HG02981 (cell line): ENCODE results near the gene LAMB4.

Experiments
- ATAC-seq: cut with Tn5 transposase; IDR thresholded peaks from one replicate; pipeline ENCODE4 v1.9.1; 2021; ENCODE audit warnings: mild to moderate bottlenecking, moderate library complexity; ENCODE audit not compliant: unreplicated experiment

LAMB4 gene

DNA sequence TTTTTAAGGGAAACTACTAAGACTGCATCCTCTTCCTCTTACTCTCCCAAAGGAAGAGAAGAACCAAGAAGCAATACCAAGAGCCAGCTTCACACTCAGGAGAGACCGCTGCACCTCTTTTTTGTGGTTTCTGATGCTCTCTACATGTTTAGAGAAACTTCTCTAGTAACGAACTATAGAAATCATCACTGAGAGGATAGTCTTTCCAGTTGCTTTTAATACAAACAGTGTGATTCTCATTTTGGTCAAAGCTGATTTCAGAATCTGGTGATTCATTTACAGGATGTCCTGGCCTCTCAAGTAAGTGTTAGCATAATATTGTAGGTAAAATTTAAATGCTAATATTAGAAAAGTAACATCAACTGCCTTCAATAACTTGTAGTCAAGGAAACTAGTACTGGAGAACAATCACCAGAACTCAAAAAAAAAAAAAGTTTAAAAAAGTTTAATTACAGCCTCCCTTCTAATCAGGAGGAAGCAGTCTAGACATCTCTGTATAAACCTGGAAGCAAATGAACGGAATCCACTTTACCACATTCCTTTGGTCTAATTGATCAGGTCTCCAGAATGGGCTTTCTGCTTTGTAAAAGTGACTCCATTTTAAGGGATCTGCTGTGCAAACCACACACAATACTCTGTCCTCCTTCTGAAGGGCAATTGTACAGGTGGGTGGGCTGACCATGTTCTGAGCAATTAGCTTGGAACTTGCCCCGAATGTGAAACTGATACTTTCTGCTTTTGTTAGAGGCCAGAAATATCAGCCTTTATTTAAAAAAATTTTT lies 130.2 kb downstream of the LAMB4 start:
- no peak for ATAC-seq

- ATAC-seq, result no peak
Observed at GRCh38 chr7:107998660-107999480, 131.3 kb downstream of the LAMB4 start.

DNA sequence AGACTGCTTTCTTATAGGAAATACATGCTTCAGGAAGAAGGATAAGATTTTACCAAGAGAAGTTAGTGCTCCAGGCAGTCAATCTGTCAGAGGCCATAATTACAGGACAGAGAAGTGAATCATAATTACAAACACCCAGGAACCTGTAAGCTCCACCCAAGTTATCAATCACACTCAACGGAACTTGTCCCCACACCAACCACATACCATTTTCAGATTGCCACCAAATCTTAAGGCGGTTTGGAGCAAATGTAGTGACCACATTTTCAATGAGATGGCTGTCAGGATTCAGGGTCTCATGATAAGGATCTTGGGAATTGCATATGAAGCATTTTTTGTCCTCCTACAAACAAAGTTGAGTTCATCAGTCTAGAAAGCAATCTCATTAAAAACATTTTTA lies 132.0 kb downstream of the LAMB4 start:
- ATAC-seq, result no peak

GRCh38 chr7:107996072-107996882 lies 133.9 kb downstream of the LAMB4 start:
- ATAC-seq, result no peak

GRCh38 chr7:107995184-107996071 lies 134.7 kb downstream of the LAMB4 start:
- no peak for ATAC-seq

DNA sequence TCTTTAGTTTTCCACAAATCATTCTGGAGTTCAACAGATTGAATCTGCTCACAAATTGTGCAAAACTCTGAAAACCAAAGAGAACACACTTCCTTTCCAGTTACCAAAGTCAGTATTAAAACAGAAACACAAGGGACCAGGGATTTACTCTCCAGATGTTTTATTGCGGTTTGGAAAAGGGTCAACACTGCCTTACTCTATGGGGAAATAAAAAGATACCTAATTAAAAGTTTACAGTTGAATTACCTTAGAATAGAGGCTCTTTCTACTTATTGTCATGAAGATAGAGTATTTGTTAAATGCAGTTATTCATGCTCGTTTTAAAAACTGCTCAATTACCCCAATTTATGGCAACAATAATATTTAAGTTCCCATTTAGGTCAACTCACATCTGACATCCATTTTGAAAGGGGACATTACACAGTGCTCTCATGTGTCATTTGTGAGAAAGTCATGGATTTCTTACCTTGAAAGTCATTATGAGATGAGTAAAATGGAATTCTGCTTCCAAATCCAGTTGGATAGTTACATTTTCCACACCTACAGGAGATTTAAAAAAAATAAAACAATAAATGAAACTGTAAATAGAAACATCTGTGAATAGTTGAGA lies 135.6 kb downstream of the LAMB4 start:
- ATAC-seq, result no peak

- no peak for ATAC-seq
Observed at GRCh38 chr7:107993891-107994291, 136.3 kb downstream of the LAMB4 start.

DNA sequence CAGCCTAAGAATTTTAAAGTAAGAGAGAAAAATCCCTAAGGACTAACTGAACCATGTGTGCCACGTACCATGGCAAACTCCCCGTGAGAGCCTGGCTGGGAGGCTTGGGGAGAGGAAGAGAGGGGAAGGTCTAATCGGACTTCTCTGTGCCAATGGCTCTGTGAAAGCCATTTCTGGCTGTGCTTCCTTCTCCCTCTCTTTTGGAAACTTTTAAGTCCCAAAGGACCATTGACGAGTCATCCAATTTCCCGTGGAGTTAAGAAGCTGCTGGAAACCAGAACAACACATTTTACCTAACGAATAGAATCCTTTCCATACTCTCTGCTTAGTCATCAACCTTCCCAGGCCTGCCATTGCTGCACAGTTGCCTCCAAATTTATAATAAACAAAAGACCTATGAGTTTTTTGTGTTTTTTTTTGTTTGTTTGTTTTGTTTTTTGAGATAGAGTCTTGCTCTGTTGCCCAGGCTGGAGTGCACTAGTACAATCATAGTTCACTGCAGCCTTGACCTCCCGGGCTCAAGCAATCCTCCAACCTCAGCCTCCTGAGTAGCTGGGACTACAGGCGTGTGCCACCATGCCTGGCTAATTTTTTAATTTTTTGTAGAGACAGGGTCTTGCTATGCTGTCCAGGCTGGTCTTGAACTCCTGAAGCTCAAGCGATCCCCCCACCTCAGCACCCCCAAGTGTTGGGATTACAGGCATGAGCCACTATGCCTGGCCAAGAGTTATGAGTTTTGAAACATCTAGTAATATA lies 140.4 kb downstream of the LAMB4 start:
- no peak for ATAC-seq

- ATAC-seq, result no peak
Observed at GRCh38 chr7:107982918-107983389, 147.2 kb downstream of the LAMB4 start.

GRCh38 chr7:107982042-107982840 lies 147.9 kb downstream of the LAMB4 start:
- no peak for ATAC-seq

DNA sequence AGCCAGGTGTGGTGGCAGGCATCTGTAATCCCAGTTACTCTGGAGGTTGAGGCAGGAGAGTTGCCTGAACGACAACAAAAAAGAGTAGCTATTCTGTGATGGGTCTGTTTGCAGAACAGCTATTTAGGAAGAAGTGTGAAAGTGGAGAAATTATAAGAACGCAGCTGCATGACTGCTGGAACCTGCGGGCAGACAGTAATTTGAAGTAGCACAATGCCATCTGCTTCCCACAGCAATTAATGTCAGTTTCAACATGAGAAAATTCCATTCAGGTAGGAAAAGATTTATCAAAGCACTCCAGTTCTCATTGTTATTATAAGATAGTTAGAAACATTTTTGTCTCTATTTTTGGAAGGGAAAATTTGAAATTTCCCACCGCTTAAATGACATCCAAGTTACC lies 148.7 kb downstream of the LAMB4 start:
- ATAC-seq, result no peak

GRCh38 chr7:107980671-107981190 lies 149.4 kb downstream of the LAMB4 start:
- no peak for ATAC-seq

DNA sequence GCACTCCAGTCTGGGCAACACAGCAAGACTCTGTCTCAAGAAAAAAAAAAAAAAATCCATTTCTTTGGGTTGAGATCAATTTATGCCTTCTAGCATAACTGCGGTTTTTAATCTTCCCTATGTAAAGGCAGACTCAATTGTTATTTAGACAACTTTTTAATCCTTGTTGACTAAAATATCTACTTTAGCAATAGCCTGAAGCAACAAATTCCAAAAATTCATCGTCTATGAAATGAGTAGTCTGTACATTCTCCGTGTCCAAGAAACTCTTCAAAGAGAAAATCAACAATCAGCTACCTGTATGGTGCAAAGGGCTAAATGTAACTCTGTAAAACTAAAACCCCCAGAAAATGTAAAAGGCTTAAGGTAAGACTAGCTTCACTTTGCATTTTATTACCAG lies 150.0 kb downstream of the LAMB4 start:
- ATAC-seq, result no peak

- no peak for ATAC-seq
Observed at GRCh38 chr7:107978815-107979408, 151.2 kb downstream of the LAMB4 start.

- no peak for ATAC-seq
Observed at GRCh38 chr7:107977048-107977447, 153.1 kb downstream of the LAMB4 start.

DNA sequence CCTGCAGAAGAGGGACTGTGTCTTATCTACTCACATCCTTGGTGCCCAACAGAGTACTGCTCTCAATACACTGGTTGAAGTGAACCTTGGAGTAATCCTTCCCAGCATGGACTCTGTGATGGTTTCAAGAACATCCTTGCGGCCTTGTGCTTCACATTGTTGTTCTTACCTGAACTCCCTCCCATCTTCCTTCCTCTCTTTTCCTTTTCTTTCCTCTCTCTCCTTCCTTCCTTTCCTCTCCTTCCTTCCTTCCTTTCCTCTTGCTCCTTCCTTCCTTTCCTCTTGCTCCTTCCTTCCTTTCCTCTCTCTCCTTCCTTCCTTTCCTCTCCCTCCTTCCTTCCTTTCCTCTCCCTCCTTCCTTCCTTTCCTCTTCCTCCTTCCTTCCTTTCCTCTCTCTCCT lies 153.5 kb downstream of the LAMB4 start:
- no peak for ATAC-seq

DNA sequence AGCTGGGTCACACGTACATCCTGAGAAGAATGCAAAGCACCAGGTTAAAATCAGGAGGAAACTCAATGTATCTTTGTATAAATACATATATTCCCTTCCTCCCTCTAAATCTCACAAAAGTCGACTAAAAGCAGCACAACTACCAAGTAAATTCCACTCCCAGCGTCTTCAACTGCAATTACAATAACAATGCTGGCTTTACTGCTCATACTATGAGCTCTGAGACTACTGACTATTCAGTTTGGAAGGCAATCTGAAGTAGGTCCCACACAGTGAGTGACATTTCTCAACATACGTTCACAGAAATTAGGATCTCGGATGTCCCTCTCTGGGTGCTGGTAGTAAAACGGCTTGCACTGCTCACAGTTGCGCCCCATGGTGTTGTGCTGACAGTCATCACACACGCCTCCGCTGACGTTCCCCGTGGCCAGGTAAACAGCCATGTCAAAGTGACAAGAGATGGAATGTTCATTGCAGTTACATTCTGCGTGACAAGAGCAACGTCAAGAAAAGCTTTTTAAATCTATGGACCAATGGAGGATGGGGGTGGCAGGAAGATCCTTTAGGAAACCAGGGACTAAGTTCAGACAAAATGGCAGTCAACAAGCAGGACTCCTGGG lies 154.7 kb downstream of the LAMB4 start:
- ATAC-seq, result no peak
